IMR-90 (cell line): Measurements from ENCODE around the gene MGA. TPM values are rescaled to one million over a fixed set of nuclear protein-coding genes. Genes with fewer than 3 reads are reported as not detected.

ENCODE experiments used
- ATAC-seq: fragments of 200-7000 bp; cut with Tn5 transposase; 2 replicates; pipeline ENCODE4 v1.9.1; 2020; ENCODE audit warnings: low read depth, mild to moderate bottlenecking, moderate library complexity
- BruUV-seq: library from RNA; stranded (reverse); fragments of 400-500 nt; replicated peaks from 2 replicates; lab custom pipeline; 2021; lab: Mats Ljungman, UMichigan
- CTCF ChIA-PET: fragments of 300-600 bp; formaldehyde crosslinking; extraction: SDS; loops from one replicate; lab custom pipeline; 2021; ENCODE audit warnings: antibody characterized with exemption; lab: Yijun Ruan, JAX
- POLR2A ChIA-PET: fragments of 300-600 bp; sonication (Branson Sonifier 250); formaldehyde crosslinking; loops from one replicate; lab custom pipeline; 2022; ENCODE audit warnings: antibody characterized with exemption; ENCODE audit not compliant: unreplicated experiment; lab: Charles Lee
- DNase-seq: peaks from one replicate; pipeline ENCODE4 v3.0.0; 2013
- H2AFZ ChIP-seq: replicated peaks from 2 replicates; pipeline ENCODE3; 2013; ENCODE audit warnings: low read length, mild to moderate bottlenecking; ENCODE audit not compliant: poor library complexity
- H2AK5ac ChIP-seq: 2 replicates; pipeline ENCODE4 v1.6.1; 2013; ENCODE audit warnings: low read depth, low read length, inconsistent platforms
- H2AK9ac ChIP-seq: replicated peaks from 2 replicates; pipeline ENCODE3; 2013; ENCODE audit warnings: mild to moderate bottlenecking, low read depth, low read length, moderate library complexity; ENCODE audit not compliant: poor library complexity
- H2BK120ac ChIP-seq: 2 replicates; pipeline ENCODE4 v1.6.1; 2013; ENCODE audit warnings: low read depth, low read length, inconsistent platforms
- H2BK15ac ChIP-seq: 3 replicates; pipeline ENCODE4 v1.6.1; 2013; ENCODE audit warnings: low read depth, low read length, inconsistent platforms
- H2BK20ac ChIP-seq: 2 replicates; pipeline ENCODE4 v1.6.1; 2013; ENCODE audit warnings: low read depth, mild to moderate bottlenecking, inconsistent platforms, low read length, moderate library complexity
- H2BK5ac ChIP-seq: 2 replicates; pipeline ENCODE4 v1.6.1; 2013; ENCODE audit warnings: mild to moderate bottlenecking, low read depth, low read length, inconsistent platforms; ENCODE audit not compliant: poor library complexity, severe bottlenecking
- H3K14ac ChIP-seq: replicated peaks from 2 replicates; pipeline ENCODE4 v1.6.1; 2013; ENCODE audit warnings: low read depth, low read length, inconsistent platforms
- H3K18ac ChIP-seq: 2 replicates; pipeline ENCODE4 v1.6.1; 2013; ENCODE audit warnings: low read depth, low read length, control low read depth
- H3K23ac ChIP-seq: 2 replicates; pipeline ENCODE4 v1.6.1; 2013; ENCODE audit warnings: low read depth, low read length, inconsistent platforms
- H3K27ac ChIP-seq: 2 replicates; pipeline ENCODE4 v1.5.1; 2013; ENCODE audit warnings: mild to moderate bottlenecking, control low read depth, low read length; ENCODE audit not compliant: insufficient read depth
- H3K27me3 ChIP-seq: 2 replicates; pipeline ENCODE4 v1.6.1; 2013; ENCODE audit warnings: low read length; ENCODE audit not compliant: control insufficient read depth, insufficient read depth
- H3K36me3 ChIP-seq: 2 replicates; pipeline ENCODE4 v1.6.1; 2013; ENCODE audit warnings: low read length, mixed read lengths; ENCODE audit not compliant: control insufficient read depth, insufficient read depth
- H3K4ac ChIP-seq: 2 replicates; pipeline ENCODE4 v1.6.1; 2013; ENCODE audit warnings: low read depth, low read length, inconsistent platforms
- H3K4me1 ChIP-seq: 2 replicates; pipeline ENCODE4 v1.6.1; 2013; ENCODE audit warnings: low read length, mixed read lengths; ENCODE audit not compliant: control insufficient read depth, insufficient read depth
- H3K4me2 ChIP-seq: 2 replicates; pipeline ENCODE4 v1.6.1; 2013; ENCODE audit warnings: low read depth, mild to moderate bottlenecking, control low read depth, low read length, moderate library complexity
- H3K4me3 ChIP-seq: 2 replicates; pipeline ENCODE4 v1.5.1; 2013; ENCODE audit warnings: low read depth, mild to moderate bottlenecking, control low read depth, low read length, moderate library complexity; ENCODE audit not compliant: insufficient read depth
- H3K56ac ChIP-seq: 2 replicates; pipeline ENCODE4 v1.6.1; 2013; ENCODE audit warnings: low read length, inconsistent platforms; ENCODE audit not compliant: insufficient read depth; ENCODE audit errors: extremely low read depth
- H3K79me1 ChIP-seq, 2 experiments: 2 replicates each; pipeline ENCODE4 v1.6.1; 2013; ENCODE audit warnings: low read length in 2 of 2, inconsistent platforms in 1 of 2, low read depth in 1 of 2
- H3K9ac ChIP-seq: 2 replicates; pipeline ENCODE4 v1.6.1; 2013; ENCODE audit warnings: low read depth, low read length, control low read depth
- H3K9me1 ChIP-seq: 2 replicates; pipeline ENCODE4 v1.6.1; 2013; ENCODE audit warnings: low read length, inconsistent platforms; ENCODE audit not compliant: insufficient read depth
- H3K9me3 ChIP-seq: 2 replicates; pipeline ENCODE4 v1.6.1; 2013; ENCODE audit warnings: low read length; ENCODE audit not compliant: control insufficient read depth, insufficient read depth
- H4K20me1 ChIP-seq: 2 replicates; pipeline ENCODE4 v1.6.1; 2013; ENCODE audit warnings: low read length, inconsistent platforms; ENCODE audit not compliant: insufficient read depth
- H4K5ac ChIP-seq: 2 replicates; pipeline ENCODE4 v1.6.1; 2013; ENCODE audit warnings: mild to moderate bottlenecking, low read depth, low read length, control low read depth
- H4K8ac ChIP-seq, 2 experiments: 2 replicates each; pipeline ENCODE4 v1.6.1; 2013; ENCODE audit warnings: low read depth in 2 of 2, low read length in 2 of 2, control low read depth in 1 of 2, inconsistent platforms in 1 of 2
- H4K91ac ChIP-seq: 2 replicates; pipeline ENCODE4 v1.6.1; 2013; ENCODE audit warnings: low read depth, low read length, inconsistent platforms; ENCODE audit not compliant: insufficient read depth
- SMC3 ChIP-seq: fragments of 150-350 bp; IDR thresholded peaks from 2 replicates; pipeline ENCODE4 v1.6.1; 2016; ENCODE audit warnings: low read depth, mild to moderate bottlenecking, antibody characterized with exemption, low read length, moderate library complexity
- WGBS, 2 experiments: methylation state at CpG; one replicate each; pipeline versions ENCODE4 v1.1.5 to v1.1.7; 2013; ENCODE audit warnings: missing lambda C conversion rate in 2 of 2; ENCODE audit not compliant: insufficient read length in 1 of 2; ENCODE audit errors: extremely low coverage in 2 of 2; 5-methylcytosine and 5-hydroxymethylcytosine counted together
- dilution Hi-C: fragments of 300-500 bp; cut with HindIII; formaldehyde crosslinking; loops from one replicate; pipeline ENCODE4 v1.14.3; 2018; ENCODE audit warnings: low sequenced_read_pairs; ENCODE audit not compliant: unreplicated experiment
- in situ Hi-C: fragments of 300-500 bp; cut with MboI; formaldehyde crosslinking; loops from 3 replicates; pipeline ENCODE4 v1.14.3; 2019; ENCODE audit warnings: low sequenced_read_pairs, inconsistent platforms, mixed read lengths
- intact Hi-C: fragments of 100-400 bp; cut with micrococcal nuclease; formaldehyde crosslinking; loops from 2 replicates; pipeline ENCODE4 v1.10.0; 2022
- polyA plus RNA-seq, 3 experiments: library from polyadenylated mRNA; depleted of rRNA; stranded (reverse); fragments of >200 nt; gene quantifications; 2 replicates each; pipeline ENCODE4 v1.2.3, GENCODE V29; 2012; ENCODE audit warnings: low replicate concordance in 1 of 3
- total RNA-seq: library from RNA; depleted of rRNA; stranded (reverse); fragments of >200 nt; gene quantifications from 2 replicates; pipeline ENCODE4 v1.2.3, GENCODE V29; 2012

The MGA gene
- total and polyA plus RNA-seq, 2 of the 4 experiments (the other 2 are of a cell fraction) = 3.2 to 38.0 TPM

- Histone ChIP-seq H2AK5ac (no peak overlapping the region), H3K79me1 (peaks cover 5 to 6% of the 10 kb centered on the region in 2 experiments; a peak in 2 of 4 replicates), H4K8ac (no peak overlapping the region), H3K9me3 (no peaks in the 10 kb centered on the region), H4K20me1 (no peaks in the 10 kb centered on the region), H2AK9ac (no peak overlapping the region), H2BK5ac (no peak overlapping the region), H3K23ac (no peak overlapping the region), H4K91ac (no peak overlapping the region), H2BK20ac (no peak overlapping the region), H3K4me3 (no peak overlapping the region), H3K36me3 (no peaks in the 10 kb centered on the region), H3K27me3 (no peaks in the 10 kb centered on the region), H2BK120ac (no peak overlapping the region), H4K5ac (no peak overlapping the region), H3K4me1 (no peaks in the 10 kb centered on the region), H2BK15ac (no peak overlapping the region), H3K4me2 (no peak overlapping the region), H3K4ac (no peak overlapping the region), H3K27ac (no peak overlapping the region), H3K14ac (no peak overlapping the region), H3K9me1 (no peaks in the 10 kb centered on the region), H2AFZ (no peak overlapping the region), H3K56ac (no peak overlapping the region), H3K9ac (no peak overlapping the region), H3K18ac (no peak overlapping the region)
- dilution Hi-C loops (no loop called here), in situ Hi-C loops (no loop called here), intact Hi-C loops (no loop called here)
- DNase-seq (no peak), ATAC-seq (no peak)
- no CpG with 5 or more reads among the region's 3 CpGs for WGBS, 2 experiments
- CTCF ChIA-PET = interaction anchor here (1.7 kb wide), 1 partner anchor 9 kb away, joined by 3 read pairs; no protein-coding TSS in a partner anchor
- POLR2A ChIA-PET = no interaction called here
- no peak for TF ChIP-seq SMC3
- no TSS peak for BruUV-seq
Observed at GRCh38 chr15:41630616-41631217, 29.5 kb upstream of the MGA start.
